Stimulated activated CD8-positive, alpha-beta memory T cell treated with anti-CD3 and anti-CD28 coated beads, Interleukin-15, amount 100 ng/mL, for 48 hours (primary cell): ENCODE data around the gene DPM3.
"Not testable (repeated sequence)": the region's sequence is repeated elsewhere in the genome, so short reads cannot be mapped to it uniquely, and the experiment has no call there.

Source experiments
- DNase-seq, 2 donors: peaks; one replicate each; pipeline ENCODE4 v3.0.0-alpha.2; 2020; ENCODE audit warnings: low read depth in 2 of 2

The DPM3 gene, protein sequence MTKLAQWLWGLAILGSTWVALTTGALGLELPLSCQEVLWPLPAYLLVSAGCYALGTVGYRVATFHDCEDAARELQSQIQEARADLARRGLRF

DNA sequence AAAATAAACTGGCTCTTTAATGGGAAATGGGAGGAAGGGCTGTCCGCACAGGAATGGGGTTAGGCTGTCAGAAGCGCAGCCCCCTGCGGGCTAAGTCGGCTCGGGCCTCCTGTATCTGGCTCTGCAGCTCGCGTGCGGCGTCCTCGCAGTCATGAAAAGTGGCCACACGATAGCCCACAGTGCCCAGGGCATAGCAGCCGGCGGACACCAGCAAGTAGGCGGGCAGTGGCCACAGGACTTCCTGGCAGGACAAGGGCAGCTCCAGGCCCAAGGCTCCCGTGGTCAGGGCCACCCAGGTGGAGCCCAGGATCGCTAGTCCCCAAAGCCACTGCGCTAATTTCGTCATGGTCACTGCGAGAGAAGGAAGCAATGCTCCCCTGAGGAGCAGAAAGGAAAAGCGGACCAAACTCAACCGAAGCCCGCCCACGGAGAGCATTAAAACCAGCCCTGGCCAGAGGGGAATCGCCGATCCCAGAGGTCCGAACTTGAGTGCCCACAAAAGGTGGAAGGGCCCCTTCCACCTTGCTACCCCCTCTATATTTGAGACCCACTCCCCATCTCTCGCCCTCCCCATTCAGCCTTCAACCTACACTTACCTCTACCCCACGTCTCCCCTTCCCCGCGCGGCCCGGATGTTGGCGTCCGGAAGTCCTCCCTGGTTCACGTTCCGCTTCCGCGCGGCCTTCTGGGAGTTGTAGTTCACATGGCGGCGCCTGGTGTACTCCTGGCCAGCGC is at the start of gene DPM3:
Gene DPM3, minus strand, starts transcription at position 637 of the 735 bp plus-strand sequence. Its CDS starts 291 bp downstream, at position 346.
- DNase-seq = peak; percentile 77 to 85

DNA sequence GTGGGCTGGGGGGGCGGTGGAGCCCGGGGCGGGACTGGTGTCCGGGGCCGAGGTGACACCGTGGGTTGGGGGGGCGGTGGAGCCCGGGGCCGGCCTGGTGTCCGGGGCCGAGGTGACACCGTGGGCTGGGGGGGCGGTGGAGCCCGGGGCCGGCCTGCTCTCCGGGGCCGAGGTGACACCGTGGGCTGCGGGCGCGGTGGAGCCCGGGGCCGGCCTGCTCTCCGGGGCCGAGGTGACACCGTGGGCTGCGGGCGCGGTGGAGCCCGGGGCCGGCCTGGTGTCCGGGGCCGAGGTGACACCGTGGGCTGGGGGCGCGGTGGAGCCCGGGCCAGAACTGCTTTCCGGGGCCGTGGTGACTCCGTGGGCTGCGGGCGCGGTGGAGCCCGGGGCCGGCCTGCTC is 49.6 kb upstream of the DPM3 start:
- DNase-seq = not testable (repeated sequence)

DNA sequence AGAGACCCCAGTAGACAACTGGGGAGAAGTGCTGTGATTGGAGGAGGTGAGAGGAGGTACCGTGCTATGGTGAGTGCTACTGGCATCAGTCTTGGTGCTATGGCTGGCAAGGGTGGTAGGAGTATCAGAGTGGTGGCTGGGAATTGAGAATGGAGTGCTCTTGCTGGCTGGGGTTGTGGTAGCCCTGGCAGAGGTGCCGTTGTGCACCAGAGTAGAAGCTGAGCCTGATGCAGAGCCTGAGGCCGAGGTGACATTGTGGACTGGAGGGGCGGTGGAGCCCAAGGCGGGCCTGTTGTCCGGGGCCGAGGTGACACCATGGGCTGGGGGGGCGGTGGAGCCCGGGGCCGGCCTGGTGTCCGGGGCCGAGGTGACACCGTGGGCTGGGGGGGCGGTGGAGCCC is 47.9 kb upstream of the DPM3 start:
- DNase-seq = no peak

DNA sequence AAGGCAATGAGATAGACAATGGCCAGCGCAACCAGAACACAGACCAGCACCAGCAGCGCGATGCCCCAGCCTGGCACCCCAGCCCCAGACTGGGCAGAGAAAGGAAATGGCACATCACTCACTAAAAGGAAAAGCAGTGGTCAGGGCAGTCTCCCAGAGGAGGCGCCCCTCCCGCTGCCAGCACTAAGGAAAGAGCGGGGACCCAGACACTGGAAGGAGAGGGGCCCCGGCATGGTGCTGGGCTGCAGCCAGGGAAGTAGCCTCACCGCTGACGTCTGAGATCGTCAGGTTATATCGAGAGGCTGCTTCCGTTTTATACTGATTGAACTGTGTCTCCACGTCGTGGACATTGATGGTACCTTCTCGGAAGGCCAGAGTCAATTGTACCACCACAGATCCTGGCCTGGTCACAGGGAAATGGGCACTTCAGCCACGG is 47.1 kb upstream of the DPM3 start:
- no peak for DNase-seq

DNA sequence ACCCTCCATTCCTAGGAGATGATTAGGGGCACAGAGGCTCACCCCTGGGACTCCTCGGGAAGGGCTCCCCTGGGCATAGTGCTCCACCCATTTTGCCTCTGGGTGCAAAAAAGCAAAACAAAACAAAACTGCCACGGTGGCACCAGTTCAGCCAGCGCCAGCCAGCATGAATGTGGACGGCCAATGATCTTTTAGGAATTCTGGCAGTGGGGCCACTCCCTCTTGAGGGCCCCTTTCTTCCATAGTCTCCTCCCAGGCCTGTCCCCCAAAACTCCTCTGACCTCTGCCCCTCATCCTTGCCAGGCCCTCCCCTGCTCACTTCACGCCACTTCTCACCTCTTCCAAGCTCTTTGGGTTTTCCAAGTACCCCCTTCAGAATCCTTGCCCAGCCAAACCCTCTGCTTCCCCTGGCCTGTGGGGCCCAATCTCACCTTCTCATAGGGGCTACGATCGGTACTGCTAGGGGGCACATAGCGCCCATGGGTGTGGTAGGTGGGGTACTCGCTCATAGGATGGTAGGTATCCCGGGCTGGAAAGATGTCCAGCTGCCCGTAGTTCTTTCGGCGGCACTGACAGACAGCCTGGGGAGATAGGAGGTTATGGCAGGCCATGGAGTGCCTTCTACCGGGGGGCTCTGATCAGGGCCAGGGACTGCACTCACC is 46.6 kb upstream of the DPM3 start:
- no peak for DNase-seq

DNA sequence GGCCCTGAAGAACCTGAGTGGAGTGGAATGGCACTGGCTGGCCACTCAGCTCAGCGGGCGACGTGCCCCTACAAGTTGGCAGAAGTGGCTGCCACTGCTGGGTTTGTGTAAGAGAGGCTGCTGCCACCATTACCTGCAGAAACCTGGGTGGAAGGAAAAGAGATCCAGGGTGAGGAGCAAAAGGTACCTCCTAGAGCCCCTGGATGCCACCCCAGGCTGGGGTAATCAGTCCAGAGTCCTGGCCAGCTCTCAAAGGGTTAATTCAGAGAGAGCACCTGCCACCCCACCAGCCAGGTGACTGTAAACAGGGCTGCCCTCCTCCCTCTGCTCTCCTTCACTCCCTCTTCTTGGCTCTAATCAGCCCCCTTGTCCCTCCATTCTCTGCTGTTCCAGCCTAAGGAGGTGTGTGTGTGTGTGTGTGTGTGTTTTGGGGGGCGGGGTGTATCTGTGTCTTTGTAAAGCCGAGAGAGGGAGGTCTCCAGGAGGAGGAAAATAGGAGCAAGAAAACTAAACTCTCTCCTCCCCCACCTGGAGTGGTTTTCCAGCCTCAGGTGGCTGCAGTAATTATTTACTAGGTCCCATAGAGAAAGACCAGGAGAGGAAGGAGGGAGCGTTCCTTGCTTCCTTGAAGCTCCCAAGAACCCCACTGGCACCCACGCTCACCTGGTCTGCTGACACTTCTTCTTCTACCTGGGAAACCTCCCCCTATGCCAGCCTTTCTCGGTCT is 45.9 kb upstream of the DPM3 start:
- no peak for DNase-seq

DNA sequence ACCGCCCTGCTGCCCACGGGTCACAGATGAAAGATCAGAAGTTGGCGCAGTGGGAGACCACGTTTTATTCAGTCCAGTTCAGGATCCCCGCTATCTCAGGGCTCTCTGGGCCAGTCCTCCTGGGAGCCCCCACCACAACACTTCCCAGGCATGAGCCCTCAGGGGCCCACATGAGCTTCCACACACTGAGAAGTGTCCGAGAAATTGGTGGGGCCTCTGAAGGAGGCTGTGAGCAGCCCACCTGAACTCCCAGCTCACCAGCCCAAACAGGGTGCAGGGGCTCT is 45.4 kb upstream of the DPM3 start:
- no peak for DNase-seq

DNA sequence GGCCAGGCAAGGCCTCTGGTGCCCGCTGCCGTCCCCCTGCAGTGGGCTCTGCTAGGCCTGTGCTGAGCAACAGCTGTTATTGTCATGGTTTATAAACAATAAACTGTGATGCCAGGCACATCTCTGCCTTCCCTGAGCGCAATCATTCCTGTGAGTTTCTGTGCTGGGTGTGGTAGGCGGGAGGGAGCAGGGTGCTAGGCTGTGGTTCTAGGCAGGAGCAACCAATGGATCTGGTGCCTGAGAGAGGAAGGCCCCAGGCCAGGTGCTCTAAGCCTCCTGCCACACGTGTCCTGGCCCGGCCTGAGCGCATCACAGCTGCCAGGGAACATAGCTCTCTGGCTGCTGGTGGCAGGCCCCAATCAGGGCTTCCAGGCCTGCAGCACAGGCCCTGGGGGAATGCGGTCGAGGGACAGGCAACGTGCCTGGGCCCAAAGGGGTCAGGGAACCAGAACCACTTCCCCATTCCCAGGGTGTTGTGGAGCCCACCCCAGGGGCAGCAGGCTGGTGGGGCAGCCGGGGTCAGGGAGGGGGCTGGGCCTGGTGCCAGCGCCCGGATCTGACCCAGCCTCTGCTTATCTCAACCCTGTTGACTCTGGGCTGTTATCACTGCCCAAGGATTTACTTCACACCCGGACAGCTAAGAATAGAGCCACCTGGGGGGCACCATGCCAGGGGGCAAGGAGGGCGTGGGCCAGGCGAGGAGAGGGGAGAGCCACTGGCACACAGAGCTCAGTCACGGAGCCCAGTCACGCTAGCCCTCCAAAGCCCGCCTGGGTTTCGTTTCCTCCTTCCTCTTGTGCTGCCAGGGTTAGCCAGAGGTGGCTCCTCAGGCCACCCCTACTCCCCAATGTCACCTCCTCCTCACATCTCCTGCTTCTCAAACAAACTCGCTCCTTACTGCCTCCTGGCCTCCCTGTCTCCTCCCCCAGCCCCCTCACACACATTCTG is 44.8 kb upstream of the DPM3 start:
- no peak for DNase-seq

DNA sequence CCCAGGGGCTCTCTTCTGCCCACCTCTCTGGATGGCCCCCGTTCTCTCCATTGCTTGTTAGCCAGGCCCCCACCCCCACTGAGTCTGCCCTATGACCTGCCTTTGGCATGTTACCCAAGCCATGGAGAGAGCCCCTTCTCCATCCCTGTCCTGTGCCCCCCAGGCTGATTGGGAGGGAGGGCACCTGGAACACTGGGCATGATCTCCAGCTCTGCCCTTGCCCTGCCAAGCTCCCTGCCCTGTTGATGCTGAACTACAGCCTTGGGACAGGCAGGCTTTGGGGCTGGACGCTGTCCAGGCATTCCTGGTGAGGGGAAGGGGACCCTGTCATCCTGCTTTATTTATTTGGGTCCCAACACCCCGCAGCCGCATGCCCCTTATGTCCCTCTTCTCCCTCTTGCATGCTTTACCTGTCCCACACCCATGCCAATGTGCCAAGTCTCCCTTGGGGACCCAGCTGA is 44.0 kb upstream of the DPM3 start:
- no peak for DNase-seq

DNA sequence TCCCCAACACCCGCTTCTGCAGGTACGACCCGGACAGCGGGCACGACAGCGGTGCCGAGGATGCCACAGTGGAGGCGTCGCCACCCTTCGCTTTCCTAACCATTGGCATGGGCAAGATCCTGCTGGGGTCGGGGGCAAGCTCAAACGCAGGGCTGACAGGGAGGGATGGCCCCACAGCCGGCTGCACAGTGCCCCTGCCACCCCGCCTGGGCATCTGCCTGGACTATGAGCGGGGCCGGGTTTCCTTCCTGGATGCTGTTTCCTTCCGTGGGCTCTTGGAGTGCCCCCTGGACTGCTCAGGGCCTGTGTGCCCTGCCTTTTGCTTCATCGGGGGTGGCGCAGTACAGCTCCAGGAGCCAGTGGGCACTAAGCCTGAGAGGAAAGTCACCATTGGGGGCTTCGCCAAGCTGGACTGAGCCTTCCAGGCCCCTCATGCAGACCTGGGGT is 43.5 kb upstream of the DPM3 start:
- DNase-seq = no peak

DNA sequence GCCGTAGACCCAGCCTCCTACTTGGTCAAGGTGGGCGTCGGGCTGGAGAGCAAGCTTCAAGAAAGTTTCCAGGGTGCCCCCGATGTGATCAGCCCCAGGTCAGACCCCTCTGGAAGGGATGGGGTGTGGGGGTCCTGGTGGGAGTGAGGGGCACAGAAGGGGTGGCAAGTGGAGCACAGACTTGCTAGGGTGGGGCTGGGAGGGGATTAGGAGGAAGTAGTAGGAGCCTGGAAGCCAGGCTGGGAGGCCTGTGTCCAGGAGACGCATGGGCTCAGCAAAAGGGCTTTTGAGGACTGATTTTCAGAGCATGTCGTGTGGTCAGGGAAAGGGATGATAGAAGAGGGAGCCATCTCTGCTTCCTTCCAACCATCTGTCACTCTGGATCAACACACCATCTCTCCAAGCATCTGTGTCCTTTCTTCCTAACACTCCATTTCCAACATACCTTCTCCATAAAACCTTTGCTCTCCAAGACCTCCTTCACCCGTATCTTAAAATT is 41.8 kb upstream of the DPM3 start:
- no peak for DNase-seq

DNA sequence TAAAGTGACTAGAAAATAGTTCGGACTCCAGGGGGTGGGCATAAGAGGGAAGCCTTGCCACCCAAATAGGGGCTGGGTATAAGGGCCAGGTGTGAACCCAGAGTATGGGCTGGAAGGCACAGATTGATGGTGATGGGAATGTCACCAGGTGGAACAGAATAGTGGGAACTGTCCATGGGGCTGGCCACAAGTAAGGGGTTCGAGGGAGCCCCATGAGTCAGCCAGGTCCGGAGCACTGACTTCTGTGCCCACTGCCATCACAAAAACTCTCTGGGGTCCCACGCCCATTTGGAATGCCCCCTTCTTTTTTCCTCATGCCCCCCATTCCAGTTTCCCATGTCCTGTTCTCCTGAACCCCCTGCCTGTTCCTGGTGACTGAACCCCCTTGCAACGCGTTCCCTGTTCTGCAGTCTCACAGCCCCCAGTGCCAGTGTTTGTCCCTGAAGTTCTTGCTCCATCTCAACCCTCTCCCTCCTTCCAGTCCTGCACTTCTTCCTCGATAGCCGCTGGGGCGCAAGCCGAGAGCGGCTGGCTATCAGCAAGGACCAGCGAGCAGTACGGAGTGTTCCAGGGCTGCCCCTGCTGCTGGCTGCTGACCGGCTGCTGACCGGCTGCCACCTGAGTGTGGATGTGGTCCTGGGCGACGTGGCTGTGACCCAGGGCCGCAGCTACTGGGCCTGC is 41.2 kb upstream of the DPM3 start:
- DNase-seq = no peak

DNA sequence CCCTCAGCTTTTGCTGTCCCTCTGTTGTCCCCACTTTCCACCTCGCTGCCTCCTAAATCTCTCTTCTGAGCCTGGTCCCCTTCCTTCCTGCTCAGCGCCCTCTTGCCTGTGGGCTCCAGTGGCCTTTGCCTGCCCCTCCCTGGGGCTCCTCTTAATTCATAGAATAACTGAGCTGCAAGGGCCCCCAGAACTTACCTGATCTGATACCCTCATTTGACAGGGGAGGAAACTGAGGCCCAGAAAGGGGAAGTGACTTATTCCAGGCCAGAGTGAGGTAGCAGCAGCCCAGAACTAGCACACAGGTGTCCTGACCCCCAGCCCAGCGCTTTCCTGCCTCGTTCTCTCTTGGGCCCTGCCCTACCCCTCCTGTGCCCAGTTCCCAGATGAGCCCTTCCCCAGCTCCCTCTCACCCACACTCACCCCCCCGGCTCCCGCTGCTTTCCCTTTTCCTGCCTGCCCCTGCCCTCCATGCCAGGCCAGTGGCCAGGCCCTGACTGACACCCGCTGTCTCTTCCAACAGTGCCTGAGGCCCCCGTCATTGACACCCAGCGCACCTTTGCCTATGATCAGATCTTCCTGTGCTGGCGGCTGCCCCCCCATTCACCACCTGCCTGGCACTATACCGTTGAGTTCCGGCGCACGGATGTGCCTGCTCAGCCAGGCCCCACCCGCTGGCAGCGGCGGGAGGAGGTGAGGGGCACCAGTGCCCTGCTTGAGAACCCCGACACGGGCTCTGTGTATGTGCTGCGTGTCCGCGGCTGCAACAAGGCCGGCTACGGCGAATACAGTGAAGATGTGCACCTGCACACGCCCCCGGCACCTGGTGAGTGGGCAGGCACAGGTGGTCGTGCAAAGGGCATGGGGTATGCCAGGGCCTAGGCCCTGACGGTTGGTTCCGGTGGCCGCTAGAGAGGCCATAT is 39.0 kb upstream of the DPM3 start:
- DNase-seq = no peak

DNA sequence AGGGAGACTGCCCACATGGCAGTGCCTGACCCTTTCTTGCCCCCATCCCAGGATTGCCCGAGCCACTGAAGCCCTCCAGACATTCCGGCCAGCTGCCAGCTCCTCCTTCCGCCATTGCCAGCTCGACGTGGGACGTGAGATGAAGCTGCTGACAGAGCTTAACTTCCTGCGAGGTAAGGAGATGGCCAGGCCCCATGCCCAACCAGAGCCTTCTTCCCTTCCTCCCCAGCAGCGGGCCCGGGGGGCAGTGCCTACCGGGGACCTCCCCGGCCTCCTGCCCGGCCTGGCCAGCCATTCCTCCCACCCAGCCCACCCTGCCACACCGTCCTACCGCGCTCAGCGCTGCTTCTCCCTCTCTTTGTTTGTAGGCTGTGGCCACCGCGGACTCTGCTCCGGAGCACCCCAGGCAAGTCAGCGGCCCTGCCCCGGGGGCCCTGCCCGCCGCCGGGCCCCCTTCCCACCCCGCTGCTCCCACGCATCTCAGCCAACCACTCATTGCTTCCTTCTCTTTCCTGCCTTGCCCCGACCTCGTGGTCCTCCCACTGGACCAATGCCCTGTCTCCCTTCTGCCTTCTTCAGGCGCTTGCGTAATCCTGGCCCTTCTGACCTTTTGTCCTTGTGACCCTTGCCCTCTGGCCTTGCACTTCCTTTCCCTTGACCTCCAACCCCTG is 38.2 kb upstream of the DPM3 start:
- DNase-seq = no peak

DNA sequence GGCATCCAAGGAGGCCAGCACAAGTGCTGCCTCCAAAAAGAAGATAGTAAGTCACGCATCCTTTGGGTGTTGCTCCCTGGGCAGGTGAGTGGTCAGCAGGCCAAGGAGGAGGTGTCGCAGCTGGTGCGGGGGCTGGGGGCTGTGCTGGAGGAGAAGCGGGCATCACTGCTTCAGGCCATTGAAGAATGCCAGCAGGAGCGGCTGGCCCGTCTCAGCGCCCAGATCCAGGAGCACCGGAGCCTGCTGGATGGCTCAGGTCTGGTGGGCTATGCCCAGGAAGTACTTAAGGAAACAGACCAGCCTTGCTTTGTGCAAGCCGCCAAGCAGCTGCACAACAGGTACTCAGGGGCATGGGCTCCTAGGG is 37.6 kb upstream of the DPM3 start:
- DNase-seq = no peak

DNA sequence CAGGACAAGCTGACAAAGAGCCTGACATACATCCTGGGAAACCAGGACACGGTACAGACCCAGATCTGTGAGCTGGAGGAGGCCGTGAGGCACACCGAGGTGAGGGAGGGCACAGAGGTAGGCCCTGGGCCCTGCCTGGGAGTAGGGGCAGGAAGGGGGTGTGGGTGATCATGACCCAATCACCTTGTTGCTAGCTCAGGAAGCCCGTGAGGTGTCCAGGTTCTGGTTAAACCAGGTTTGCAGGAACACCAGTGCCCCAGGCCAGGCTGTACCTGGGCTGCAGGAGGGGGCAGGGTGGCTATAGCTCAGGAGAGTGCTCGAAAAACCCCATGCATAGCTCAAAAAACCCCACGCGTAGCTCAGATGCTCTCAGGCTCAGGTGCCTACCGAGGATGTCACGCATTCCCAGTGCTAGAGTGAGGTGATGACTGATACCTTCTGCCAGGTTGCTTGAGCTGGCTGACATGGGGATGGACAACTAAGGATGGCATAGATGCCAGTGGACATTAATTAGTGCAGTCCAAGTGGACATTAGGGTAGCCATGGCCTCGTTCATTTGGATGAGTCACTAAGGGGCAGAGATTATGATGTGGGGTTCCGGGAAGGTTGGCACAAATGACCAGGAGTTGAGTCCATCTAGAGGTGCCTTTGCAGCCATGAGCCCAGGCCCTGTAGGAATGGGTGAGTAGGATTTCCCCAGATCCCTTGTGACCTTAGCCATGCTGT is 37.0 kb upstream of the DPM3 start:
- DNase-seq = no peak

DNA sequence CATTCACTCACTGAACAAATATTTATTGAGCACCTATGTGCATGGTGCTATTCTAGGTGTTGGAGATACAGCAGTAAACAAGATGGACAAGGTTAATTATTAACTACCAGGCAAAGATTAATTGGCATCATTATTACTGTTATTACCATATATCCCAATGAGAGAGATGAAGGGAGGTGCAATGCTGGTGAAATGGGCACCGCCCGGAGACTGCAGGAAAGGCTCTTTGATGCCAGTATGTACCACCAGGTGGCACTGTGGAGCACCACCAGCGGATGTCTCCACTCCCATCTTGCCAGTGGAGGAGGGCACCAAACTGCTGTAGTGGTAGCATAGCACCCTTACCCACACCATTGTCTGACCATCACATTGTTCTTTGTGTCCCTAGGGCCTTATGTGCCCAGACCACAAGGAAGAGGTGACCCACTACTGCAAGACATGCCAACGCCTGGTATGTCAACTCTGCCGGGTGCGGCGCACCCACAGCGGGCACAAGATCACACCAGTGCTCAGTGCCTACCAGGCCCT is 36.3 kb upstream of the DPM3 start:
- DNase-seq = peak; percentile 70

DNA sequence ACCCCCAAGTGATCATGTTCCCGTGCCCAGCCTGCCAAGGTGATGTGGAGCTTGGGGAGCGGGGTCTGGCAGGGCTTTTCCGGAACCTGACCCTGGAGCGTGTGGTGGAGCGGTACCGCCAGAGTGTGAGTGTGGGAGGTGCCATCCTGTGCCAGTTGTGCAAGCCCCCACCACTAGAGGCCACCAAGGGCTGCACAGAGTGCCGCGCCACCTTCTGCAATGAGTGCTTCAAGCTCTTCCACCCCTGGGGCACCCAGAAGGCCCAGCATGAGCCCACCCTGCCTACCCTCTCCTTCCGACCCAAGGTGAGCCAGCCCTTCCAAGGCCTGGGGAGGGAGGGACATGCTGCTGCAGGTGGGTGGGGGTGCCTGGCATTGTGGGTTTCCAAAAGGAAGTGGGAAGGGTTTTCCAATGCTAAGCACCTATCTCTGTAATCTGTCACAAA is 35.6 kb upstream of the DPM3 start:
- DNase-seq = no peak
